HG03095 (cell line): Measurements from ENCODE around the gene WNT9A.
"Not testable (repeated sequence)": the region's sequence is repeated elsewhere in the genome, so short reads cannot be mapped to it uniquely, and the experiment has no call there.

Experiments
- ATAC-seq: cut with Tn5 transposase; IDR thresholded peaks from one replicate; pipeline ENCODE4 v1.9.1; 2021; ENCODE audit warnings: moderate library complexity; ENCODE audit not compliant: unreplicated experiment

WNT9A gene

GRCh38 chr1:227887697-227888403 lies 59.9 kb downstream of the WNT9A start:
- no peak for ATAC-seq

- ATAC-seq = no peak
Observed at GRCh38 chr1:227886993-227887696, 60.6 kb downstream of the WNT9A start.

DNA sequence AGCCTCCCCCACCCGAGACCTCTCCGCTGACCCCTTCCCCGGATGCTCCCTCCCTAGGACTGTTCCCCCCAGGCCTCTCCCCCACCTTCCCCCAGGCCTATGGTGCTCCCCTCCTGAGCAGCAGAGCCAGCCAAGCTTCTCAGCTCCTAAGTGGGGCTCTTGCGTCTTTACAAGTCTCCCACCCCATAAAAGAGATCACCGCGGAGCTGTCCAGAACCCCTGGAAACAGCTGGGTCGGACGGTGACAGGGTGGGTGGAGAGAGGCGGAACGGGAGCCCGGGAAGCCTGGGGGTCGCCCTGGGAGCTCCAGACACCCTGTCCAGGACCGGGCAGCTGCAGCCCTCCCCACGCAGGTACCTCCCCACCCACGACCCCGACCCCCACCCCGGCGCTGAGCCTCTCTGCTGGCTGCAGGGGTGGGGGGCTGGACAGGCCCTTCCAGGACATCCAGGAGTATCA lies 61.2 kb downstream of the WNT9A start:
- no peak for ATAC-seq

- ATAC-seq = no peak
Observed at GRCh38 chr1:227885648-227886502, 61.9 kb downstream of the WNT9A start.

DNA sequence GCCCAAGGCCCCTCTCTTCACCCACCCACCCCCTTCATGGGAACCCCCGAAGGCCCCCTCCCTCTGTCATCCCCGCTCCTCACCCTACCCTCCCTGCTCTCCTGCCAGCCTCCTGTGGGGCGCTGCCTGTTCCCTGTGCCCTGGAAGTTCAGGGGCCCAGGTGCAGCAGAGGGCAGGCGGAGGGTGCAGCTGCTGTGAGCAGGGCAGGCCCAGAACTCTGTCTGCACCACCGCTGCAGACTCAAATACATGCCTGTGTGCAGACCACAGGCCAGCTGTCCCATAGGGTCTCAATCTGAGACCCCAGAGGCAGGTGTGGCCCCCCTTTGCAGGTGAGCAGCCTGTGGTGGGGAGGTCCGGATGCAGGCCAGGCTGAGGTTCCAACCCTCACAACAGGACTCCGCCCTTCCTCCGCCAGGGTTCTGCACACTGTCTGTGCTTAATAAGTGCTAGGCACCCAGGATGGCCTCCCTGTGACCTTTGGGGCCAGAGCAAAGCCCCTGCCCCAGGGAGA lies 62.5 kb downstream of the WNT9A start:
- no peak for ATAC-seq

DNA sequence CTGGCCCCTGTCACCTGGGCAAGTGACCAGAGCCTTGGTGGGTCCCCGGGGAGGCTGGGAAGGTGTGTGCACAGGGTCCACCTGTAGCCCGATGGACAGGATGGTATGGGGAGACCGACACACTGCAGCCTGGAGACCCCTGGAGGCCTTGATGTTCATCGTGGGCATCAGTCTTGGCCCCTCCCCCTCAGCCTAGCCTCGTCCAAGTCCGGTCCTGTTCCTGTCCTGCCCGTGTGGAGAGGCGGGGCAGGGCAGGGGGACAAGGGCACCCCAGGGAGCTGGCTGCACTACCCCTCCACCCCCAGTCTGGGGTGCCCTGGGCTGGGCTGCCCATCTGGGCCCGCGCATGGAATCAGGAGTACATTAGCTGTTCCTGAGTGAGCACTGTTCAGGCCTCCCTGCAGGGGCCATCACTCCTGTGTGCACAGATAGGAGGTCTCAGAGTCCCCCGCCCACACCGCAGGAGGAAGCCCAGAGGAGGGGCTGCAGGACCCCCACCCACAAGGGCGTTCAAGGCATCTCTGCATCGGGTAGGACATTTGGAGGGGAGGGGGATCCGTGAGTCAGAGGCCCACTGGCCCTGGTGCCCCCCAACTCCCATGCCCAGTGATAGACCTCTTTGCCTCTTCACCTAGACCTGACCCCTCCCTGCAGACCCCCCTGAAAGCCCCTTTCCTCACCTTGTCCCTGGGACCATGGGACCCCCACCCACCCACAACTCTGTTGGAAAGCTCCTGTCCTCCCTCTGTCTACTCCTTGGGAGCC lies 63.2 kb downstream of the WNT9A start:
- no peak for ATAC-seq

DNA sequence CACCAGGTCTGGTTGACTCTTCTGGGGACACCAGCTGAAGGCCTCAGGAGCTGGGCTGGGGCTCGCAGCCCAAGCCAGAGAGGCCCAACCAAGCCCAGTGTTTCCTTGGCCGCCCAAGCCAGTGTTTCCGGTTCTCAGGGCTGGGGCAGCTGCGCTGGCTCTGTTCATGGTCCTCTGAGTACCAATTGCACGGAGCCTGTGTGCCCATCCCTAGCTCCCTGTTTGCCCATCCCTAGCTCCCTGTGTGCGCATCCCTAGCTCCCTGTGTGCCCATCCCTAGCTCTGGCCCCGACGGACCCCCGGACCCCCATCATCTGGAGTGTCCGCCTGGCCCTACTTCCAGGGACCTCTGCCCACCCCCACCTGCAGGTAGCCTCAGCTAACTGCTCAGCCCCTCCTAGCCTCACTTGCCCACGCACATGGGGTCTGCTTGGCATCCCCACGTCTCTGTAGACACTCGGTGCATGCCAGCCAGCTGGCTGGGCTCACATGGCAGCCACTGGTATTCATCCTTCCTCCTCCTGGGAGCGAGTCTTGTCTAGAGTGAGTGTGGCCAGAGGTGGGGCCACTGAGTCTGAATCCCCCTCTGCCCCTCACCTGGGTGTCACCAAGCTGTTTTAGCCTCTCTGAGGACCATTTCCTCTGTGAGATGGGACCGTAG lies 64.0 kb downstream of the WNT9A start:
- no peak for ATAC-seq

- ATAC-seq = no peak
Observed at GRCh38 chr1:227883073-227883520, 64.6 kb downstream of the WNT9A start.

GRCh38 chr1:227880342-227880924 lies 67.3 kb downstream of the WNT9A start:
- no peak for ATAC-seq

DNA sequence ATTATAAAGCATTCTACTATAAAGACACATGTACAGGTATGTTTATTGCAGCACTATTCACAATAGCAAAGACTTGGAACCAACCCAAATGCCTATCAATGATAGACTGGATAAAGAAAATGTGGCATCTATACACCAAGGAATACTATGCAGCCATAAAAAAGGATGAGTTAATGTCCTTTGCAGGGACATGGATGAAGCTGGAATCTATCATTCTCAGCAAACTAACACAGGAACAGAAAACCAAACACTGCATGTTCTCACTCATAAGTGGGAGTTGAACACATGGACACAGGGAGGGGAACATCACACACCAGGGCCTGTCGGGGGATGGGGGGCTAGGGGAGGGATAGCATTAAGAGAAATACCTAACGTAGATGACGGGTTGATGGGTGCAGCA lies 69.9 kb downstream of the WNT9A start:
- not testable (repeated sequence) for ATAC-seq

DNA sequence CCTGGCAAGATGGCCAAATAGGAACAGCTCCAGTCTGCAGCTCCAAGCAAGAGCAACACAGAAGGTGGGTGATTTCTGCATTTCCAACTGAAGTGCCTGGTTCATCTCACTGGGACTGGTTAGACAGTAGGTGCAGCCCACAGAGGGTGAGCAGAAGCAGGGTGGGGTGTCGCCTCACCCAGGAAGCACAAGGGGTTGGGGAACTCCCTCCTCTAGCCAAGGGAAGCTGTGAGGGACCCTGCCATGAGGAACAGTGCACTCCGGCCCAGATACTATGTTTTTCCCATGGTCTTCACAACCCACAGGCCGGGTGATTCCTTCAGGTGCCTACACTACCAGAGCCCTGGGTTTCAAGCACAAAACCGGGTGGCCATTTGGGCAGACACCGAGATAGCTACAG lies 75.8 kb downstream of the WNT9A start:
- not testable (repeated sequence) for ATAC-seq

DNA sequence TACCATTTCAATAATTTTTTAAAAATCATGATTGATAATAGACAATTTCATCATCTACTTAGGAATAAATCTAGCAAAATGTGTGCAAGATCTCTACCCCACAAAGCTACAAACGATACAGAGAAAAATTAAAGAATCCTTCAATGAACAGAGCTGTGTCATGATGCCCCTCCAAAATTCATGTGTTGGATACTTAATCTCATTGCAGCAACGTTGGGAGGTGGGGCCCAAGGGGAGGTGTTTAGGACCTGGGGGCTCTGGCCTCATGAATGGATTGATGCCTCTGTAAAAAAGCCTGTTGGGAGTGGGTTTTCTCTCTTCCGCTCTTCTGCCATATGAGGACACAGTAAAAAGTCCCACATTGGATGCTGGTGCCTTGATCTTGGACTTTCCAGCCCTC lies 77.4 kb downstream of the WNT9A start:
- no peak for ATAC-seq

DNA sequence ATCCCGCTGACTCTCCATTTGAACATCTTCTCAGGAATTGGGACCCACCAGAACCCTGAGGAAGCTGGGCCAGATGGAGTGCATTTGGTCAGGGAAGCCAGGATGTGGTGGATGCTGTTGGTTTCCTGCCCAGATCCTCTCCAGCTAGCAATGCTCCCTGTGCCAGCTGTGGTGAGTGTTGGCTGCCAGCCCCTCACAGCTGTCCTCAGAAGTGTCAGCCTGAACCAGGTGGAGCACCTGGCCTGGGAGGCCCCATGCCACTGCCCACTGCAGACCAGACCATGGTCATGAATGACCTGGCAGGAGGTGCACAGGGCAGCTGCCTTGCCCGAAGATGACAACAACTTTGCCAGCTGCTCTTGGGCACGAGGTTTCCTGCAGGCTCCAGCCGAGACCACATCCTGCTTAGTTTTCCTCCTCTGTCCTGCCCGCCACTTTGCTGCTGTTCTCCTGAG lies 77.9 kb downstream of the WNT9A start:
- no peak for ATAC-seq

DNA sequence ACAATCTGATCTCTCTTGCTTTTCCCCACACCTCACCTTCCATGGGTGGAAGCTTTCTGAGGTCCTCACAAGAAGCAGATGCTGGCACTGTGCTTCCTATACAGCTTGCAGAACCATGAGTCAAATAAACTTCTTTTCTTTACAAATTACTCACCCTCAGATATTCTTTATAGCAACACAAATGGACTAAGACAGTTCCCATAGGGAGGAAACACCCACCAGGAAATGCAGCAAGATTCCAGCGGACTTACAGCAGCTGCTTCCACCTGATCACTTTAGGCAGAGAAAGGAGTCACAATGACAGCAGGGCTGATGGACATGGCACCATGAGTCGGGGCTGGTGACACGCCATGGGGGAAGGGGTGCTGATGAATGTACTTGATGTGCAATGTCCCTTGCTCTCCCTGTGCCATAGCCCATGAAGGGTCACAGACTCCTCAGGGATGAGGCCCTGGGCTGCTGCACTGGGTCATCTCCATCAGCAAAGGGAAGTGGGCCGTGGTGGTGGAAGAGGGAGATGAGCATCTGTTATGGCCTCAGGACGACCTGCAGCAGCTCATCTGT lies 78.4 kb downstream of the WNT9A start:
- ATAC-seq = no peak
